ENCODE measurements around the gene ATE1.

DNA sequence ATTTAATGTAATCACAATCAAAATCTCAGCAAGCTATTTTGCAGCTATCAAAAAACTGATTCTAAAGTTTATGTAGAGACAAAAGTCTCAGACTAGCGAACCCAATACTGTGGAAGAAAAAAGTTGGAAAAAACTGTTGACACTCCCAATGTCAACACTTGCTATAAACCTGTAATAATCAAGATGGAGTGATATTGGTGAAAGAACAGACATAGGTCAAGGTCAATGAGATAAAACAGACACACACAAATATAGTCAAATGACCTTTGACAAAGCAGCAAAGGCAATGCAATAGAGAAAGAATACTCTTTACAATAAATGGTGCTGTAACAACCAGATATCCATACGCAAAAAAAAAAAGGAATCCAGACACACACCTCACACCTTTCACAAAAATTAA is 84.5 kb downstream of the ATE1 start:
- TF ChIP-seq EZH2 (IDR thresholded peaks at IDR 0.05; ENCODE audit: insufficient read depth, low read length) = no peak
- TF ChIP-seq CTCF (IDR thresholded peaks at IDR 0.05; ENCODE audit: insufficient read depth, low read depth, low read length) = no peak
